ENCODE measurements around the gene A3GALT2. TPM values are rescaled to one million over a fixed set of nuclear protein-coding genes. Genes with fewer than 3 reads are reported as not detected.

A3GALT2 gene
- total RNA-seq, 1 experiment from 2014 or later = not detected

DNA sequence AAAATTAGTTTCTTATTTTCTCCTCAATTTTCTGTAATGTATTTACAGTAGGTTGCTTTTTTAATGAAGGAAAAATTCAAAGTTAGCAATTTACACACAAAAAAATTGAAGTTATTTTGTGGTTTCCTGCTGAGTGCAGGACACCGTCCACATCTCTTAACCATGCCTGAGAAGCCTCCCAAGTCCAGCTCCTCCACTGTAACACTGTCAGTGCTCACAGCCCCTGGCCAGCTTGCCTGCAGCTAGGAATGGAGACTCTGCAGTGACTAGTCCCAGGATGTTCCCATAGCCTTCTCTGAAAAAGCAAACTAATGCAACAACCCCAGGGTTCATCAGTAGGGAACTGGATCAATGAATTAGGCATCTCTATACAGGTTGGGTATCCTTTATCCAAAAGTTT is 3.5 kb downstream of the A3GALT2 start:
- Histone ChIP-seq H3T11ph (ENCODE audit: low read length) (no peak overlapping the region), H2AK5ac (ENCODE audit: insufficient read length, low read length) (no peak overlapping the region), H3K27me3 (ENCODE audit: insufficient read depth, low read length) (no peaks in the 10 kb centered on the region), H3K23ac (ENCODE audit: insufficient read length, low read depth, low read length) (no peak overlapping the region), H2BK5ac (ENCODE audit: insufficient read length, low read length) (no peak overlapping the region), H4K20me1 (ENCODE audit: control insufficient read depth, insufficient read depth, insufficient read length) (no peaks in the 10 kb centered on the region), H2BK120ac (ENCODE audit: low read depth, low read length, poor library complexity, severe bottlenecking) (no peak overlapping the region), H3K18ac (ENCODE audit: insufficient read length, low read depth, low read length) (no peak overlapping the region), H2BK15ac (ENCODE audit: low read depth, low read length) (no peak overlapping the region), H3K23me2 (ENCODE audit: insufficient read length, low read depth, low read length, poor library complexity, severe bottlenecking) (no peaks in the 10 kb centered on the region), H3K9me3 (ENCODE audit: control insufficient read depth, low read depth, low read length) (no peaks in the 10 kb centered on the region), H3K4me2 (ENCODE audit: insufficient read depth, insufficient read length, low read length) (no peak overlapping the region), H4K5ac (ENCODE audit: insufficient read length, low read depth, low read length) (no peak overlapping the region), H3K14ac (ENCODE audit: insufficient read depth, low read length) (no peak overlapping the region), H3K56ac (ENCODE audit: insufficient read length, low read depth, low read length) (no peak overlapping the region), H3K4ac (ENCODE audit: low read depth, low read length) (no peak overlapping the region), H3K9ac (ENCODE audit: extremely low read depth, insufficient read length, low read length) (no peak overlapping the region), H3K79me1 (ENCODE audit: insufficient read depth, low read depth, low read length, poor library complexity, severe bottlenecking) (no peaks in the 10 kb centered on the region), H4K91ac (ENCODE audit: insufficient read length, low read depth, low read length) (no peak overlapping the region), H2BK20ac (ENCODE audit: low read depth, low read length, poor library complexity, severe bottlenecking) (no peak overlapping the region), H3K79me2 (ENCODE audit: insufficient read depth, low read length) (no peaks in the 10 kb centered on the region), H3K4me1 (ENCODE audit: insufficient read depth, low read length) (no peaks in the 10 kb centered on the region), H2BK12ac (ENCODE audit: insufficient read length, low read depth, low read length) (no peak overlapping the region), H4K8ac (replicated peaks; ENCODE audit: insufficient read length, low read depth, low read length) (no peak overlapping the region), H3K27ac (ENCODE audit: insufficient read length, low read depth, low read length) (no peak overlapping the region), H2AFZ (ENCODE audit: low read length) (no peak overlapping the region)
- Mint-ChIP-seq H3K27me3 (ENCODE audit: low read depth) (peaks cover 24% of the 10 kb centered on the region), H3K4me3 (no peak overlapping the region), H3K27ac (no peak overlapping the region), H3K4me1 (peaks cover 5 to 13% of the 10 kb centered on the region in 2 experiments; a peak in 3 of 4 replicates), H3K36me3 (ENCODE audit: insufficient read depth in 1 of 3, low read depth in 3 of 3) (no peaks in the 10 kb centered on the region), H3K9me3 (no peaks in the 10 kb centered on the region)
- DNase-seq = no peak
- TF ChIP-seq, protein P1, sequence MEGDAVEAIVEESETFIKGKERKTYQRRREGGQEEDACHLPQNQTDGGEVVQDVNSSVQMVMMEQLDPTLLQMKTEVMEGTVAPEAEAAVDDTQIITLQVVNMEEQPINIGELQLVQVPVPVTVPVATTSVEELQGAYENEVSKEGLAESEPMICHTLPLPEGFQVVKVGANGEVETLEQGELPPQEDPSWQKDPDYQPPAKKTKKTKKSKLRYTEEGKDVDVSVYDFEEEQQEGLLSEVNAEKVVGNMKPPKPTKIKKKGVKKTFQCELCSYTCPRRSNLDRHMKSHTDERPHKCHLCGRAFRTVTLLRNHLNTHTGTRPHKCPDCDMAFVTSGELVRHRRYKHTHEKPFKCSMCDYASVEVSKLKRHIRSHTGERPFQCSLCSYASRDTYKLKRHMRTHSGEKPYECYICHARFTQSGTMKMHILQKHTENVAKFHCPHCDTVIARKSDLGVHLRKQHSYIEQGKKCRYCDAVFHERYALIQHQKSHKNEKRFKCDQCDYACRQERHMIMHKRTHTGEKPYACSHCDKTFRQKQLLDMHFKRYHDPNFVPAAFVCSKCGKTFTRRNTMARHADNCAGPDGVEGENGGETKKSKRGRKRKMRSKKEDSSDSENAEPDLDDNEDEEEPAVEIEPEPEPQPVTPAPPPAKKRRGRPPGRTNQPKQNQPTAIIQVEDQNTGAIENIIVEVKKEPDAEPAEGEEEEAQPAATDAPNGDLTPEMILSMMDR (conservative IDR thresholded peaks at IDR 0.05) = no peak
- no CpG with 5 or more reads among the region's 1 CpG for WGBS (ENCODE audit: extremely low coverage, insufficient read length, low lambda C conversion rate)

All from H9 (cell line).